Measurements from ENCODE around the gene GPC2. TPM values are rescaled to one million over a fixed set of nuclear protein-coding genes. Genes with fewer than 3 reads are reported as not detected.
"Not testable (repeated sequence)": the region's sequence is repeated elsewhere in the genome, so short reads cannot be mapped to it uniquely, and the experiment has no call there.

The GPC2 gene
- total RNA-seq, 1 donor, result 1.2 TPM

DNA sequence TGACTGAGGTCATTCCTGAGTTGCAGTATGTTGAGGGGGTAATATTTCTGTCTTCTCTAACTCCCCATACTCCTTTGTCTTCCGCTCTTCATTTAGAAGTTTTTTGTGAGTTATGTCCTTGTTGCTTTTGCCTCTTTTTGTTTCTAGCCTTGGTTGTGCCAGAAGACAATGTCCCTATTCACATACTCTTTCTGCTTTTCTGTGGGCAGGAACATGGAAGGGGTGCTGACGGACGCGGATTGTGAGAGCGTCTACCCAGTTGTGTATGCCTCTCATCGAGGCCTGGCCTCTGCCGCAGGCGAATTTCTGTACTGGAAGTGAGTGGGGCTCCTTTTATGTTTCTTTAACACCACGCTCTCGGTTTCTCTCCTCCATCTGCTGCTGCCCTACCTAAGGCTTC is 21.1 kb upstream of the GPC2 start:
- no peak for DNase-seq (ENCODE audit: low read depth)
- no peak overlapping the region for H3K4me3 ChIP-seq (ENCODE audit: low read depth, low read length)
- no peak for TF ChIP-seq CTCF (IDR thresholded peaks at IDR 0.05; ENCODE audit: insufficient read depth, low read length)

DNA sequence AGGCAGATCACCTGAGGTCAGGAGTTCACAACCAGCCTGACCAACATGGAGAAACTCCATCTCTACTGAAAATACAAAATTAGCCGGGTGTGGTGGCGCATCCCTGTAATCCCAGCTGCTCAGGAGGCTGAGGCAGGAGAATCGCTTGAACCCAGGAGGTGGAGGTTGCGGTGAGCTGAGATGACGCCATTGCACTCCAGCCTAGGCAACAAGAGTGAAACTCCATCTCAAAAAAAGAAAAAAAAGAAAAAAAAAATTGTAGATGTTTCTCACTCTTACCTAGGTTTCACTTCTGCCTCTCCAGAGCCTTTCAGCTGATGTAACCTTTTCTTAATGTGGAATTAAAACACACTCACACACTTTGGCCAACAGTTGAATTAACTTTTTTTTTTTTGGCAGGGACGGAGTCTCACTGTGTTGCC is 18.7 kb upstream of the GPC2 start:
- not testable (repeated sequence) for H3K4me3 ChIP-seq (ENCODE audit: low read depth, low read length); DNase-seq (ENCODE audit: low read depth)

DNA sequence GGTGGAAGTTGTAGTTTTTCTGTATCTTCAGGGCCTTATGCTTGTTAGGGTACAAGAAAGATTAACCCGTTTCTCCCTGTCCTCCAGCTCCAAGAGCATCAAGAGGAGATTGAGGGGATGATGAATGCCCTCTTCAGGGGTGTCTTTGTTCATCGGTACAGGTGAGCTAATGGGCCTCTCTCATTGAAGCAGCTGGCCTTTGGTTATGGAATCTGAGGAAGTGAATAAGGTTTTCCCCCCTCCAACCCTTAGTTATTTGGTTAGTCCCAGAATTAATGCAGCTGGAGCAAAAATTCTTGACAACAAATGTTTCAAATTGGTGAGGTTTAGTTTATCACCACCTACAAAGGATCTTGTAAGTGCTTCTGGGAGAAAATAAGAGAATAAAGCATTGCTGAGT is 18.0 kb upstream of the GPC2 start:
- no peak overlapping the region for H3K4me3 ChIP-seq (ENCODE audit: low read depth, low read length)
- no peak for DNase-seq (ENCODE audit: low read depth)
- no peak for TF ChIP-seq CTCF (IDR thresholded peaks at IDR 0.05; ENCODE audit: insufficient read depth, low read length)

DNA sequence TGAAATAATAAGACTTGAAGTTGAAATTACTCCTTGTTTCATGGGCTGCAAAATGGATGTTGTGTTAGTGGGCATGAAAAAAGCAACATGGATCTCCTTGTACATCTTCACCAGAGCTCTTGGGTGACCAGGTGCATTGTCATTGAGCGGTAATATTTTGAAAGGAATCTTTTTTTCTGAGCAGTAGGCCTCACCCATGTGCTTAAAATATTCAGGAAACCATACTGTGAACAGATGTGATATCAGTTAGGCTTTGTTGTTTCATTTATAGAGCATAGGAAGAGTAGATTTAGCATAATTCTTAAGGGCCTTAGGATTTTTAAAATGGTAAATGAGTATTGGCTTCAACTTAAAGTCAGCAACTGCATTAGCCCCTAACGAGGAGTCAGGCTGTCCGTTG is 15.8 kb upstream of the GPC2 start:
- no peak overlapping the region for H3K4me3 ChIP-seq (ENCODE audit: low read depth, low read length)
- no peak for TF ChIP-seq CTCF (IDR thresholded peaks at IDR 0.05; ENCODE audit: insufficient read depth, low read length)

DNA sequence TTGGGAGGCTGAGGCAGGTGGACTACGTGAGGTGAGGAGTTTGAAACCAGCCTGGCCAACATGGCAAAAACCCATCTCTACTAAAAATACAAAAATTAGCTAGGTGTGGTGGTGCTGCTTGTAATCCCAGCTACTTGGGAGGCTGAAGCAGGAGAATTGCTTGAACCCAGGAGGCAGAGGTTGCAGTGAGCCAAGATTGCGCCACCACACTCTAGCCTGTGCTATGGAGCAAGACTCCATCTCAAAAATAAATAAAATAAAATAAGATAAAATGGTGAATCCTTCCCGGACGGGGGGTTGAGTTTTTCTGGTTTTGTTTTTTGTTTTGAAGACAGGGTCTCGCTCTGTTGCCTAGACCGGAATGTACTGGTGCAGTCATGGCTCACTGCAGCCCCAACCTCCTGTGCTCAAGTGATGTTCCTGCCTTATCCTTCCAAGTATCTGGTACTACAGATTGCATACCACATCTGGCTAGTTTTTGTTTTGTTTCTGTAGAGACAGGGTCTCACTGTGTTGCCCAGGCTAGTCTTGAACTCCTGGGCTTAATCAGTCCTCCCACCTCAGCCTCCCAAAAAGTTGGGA is 15.2 kb upstream of the GPC2 start:
- not testable (repeated sequence) for H3K4me3 ChIP-seq (ENCODE audit: low read depth, low read length); DNase-seq (ENCODE audit: low read depth)

More for the DNA sequence above, 15.8 kb upstream of the GPC2 start:
- no peak for DNase-seq (ENCODE audit: low read depth)

- H3K4me3 ChIP-seq (ENCODE audit: low read depth, low read length), result no peak overlapping the region
- DNase-seq (ENCODE audit: low read depth), result peak; percentile 66
Measured at GRCh38 chr7:100191775-100192174, 14.6 kb upstream of the GPC2 start.

GRCh38 chr7:100190048-100190711 is 13.0 kb upstream of the GPC2 start:
- peak; percentile 80 for DNase-seq (ENCODE audit: low read depth)
- no peak overlapping the region for H3K4me3 ChIP-seq (ENCODE audit: low read depth, low read length)
- peak; percentile 55 for TF ChIP-seq CTCF (IDR thresholded peaks at IDR 0.05; ENCODE audit: insufficient read depth, low read length)

More at GRCh38 chr7:100191775-100192174, 14.6 kb upstream of the GPC2 start:
- no peak for TF ChIP-seq CTCF (IDR thresholded peaks at IDR 0.05; ENCODE audit: insufficient read depth, low read length)

GRCh38 chr7:100189061-100189460 is 11.9 kb upstream of the GPC2 start:
- no peak for DNase-seq (ENCODE audit: low read depth)
- TF ChIP-seq CTCF (IDR thresholded peaks at IDR 0.05; ENCODE audit: insufficient read depth, low read length), result no peak
- no peak overlapping the region for H3K4me3 ChIP-seq (ENCODE audit: low read depth, low read length)
